Hair follicular keratinocyte (primary cell): Measurements from ENCODE around the gene CDC42EP2. TPM values are rescaled to one million over a fixed set of nuclear protein-coding genes. Genes with fewer than 3 reads are reported as not detected.

ENCODE experiments used
- total RNA-seq: library from RNA; depleted of rRNA; stranded (reverse); fragments of >200 nt; gene quantifications from 2 replicates; pipeline ENCODE4 v1.2.3, GENCODE V29; 2015

Gene CDC42EP2, protein sequence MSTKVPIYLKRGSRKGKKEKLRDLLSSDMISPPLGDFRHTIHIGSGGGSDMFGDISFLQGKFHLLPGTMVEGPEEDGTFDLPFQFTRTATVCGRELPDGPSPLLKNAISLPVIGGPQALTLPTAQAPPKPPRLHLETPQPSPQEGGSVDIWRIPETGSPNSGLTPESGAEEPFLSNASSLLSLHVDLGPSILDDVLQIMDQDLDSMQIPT
- 22.4 and 27.5 TPM in 2 replicates for total RNA-seq

DNA sequence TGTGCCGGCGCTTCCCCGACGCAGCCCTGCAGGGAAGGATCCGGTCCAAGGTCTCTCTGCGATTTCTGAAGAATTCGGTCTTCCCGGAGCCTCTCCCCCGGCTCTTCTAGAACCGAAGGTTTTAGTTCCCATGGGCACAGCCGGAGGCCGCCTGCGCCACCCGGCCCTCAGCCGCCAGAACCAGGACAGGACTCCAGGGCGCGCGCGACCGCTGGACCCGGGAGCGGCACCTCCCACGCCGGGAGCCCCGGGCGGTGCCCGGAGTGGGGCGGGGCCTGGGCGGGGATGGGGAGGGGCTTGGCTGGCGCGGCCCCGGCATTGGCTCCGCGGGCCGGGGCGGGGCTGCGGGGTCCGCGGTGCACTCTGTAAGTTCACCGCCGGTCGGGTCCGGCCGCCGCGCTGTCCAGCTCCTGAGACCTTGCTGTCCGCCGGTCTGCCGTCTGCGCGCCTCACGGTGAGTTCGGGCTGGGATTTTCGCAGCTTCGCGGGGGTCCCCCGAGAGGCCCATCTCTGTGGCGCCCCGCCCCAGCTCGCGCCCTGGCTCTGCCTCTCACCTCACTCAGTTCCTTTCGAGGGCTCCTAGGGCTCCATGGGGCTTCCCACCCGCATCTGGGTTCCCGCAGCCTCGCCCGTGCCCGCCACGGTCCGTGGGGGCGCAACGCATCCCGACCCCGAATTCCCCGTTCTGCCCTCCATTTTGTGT lies at the start of gene CDC42EP2:
CDC42EP2 (plus strand) TSS at position 366 of the 703 bp plus-strand sequence. CDS start 6,033 bp downstream, outside the sequence.

DNA sequence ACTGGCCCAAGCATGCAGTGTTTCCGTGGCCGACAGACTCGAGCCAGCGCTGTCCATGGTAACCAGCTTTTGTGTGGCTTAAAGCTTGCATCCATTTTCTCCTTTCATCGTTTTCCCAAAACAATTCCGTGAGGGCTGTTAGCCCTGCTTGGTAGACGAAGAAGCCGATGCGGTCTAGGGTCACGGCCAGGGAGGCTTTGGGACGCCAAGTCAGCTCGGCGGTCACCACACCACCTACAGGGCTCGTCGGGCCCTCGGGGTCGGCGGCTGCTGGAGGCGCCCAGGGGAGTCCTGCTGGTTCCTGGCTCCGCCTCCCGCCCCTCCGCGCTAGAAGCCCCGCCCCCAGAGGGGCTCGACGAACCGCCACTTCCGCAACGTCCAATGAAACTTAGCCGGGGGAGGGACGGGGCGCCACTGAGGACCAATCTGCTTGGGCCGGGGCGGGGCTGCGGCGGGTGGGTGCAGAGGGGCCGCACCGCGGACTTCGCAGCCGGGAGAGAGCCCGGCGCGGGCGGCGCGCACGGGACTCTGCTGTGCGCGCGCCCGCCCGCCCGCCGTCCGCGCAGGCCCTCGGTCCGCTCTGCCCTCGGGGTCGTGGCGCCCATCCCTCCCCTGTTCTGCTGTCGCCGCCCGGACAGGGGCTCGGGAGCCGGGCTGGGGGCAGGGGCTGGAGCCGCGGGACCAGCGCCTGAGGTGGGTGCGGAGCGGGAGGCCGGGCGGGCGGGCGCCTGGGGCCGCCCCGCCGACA lies 39.8 kb downstream of the CDC42EP2 start, which contains the start of gene TIGD3:
TIGD3 (plus strand) TSS at position 487 of the 748 bp plus-strand sequence. CDS start 1,058 bp downstream, outside the sequence.

Other genes with a start within 250 kb of the CDC42EP2 start
- gene CDCA5, start 230.8 kb upstream of the CDC42EP2 start, total RNA-seq: 7.2 and 25.9 TPM in 2 replicates
- 51.1 and 54.4 TPM in 2 replicates for gene ZFPL1, start 230.6 kb upstream of the CDC42EP2 start, total RNA-seq
- gene VPS51, start 218.7 kb upstream of the CDC42EP2 start, total RNA-seq: 185 and 355 TPM in 2 replicates
- 9.6 and 18.6 TPM in 2 replicates for gene TM7SF2, start 203.0 kb upstream of the CDC42EP2 start, total RNA-seq
- 19.8 and 31.6 TPM in 2 replicates for gene ZNHIT2, start 197.2 kb upstream of the CDC42EP2 start, total RNA-seq
- gene FAU, start 192.7 kb upstream of the CDC42EP2 start, total RNA-seq: 496 and 642 TPM in 2 replicates
- gene MRPL49, start 192.5 kb upstream of the CDC42EP2 start, total RNA-seq: 57.9 and 90.9 TPM in 2 replicates
- gene SYVN1, start 180.3 kb upstream of the CDC42EP2 start, total RNA-seq: 16.4 and 16.6 TPM in 2 replicates
- not detected in 2 replicates for gene SPDYC, start 144.6 kb upstream of the CDC42EP2 start, total RNA-seq
- gene CAPN1, start 132.9 kb upstream of the CDC42EP2 start, total RNA-seq: 363 and 398 TPM in 2 replicates
- 4.6 and 21.3 TPM in 2 replicates for gene POLA2, start 52.9 kb upstream of the CDC42EP2 start, total RNA-seq
- 23.7 and 26.5 TPM in 2 replicates for gene DPF2, start 19.0 kb downstream of the CDC42EP2 start, total RNA-seq
- gene TIGD3, start 39.9 kb downstream of the CDC42EP2 start, total RNA-seq: 0.08 TPM in 1 of 2 replicates, not detected in the other
- gene SLC25A45, start 67.8 kb downstream of the CDC42EP2 start, total RNA-seq: 0.23 and 1.4 TPM in 2 replicates
- gene FRMD8, start 71.8 kb downstream of the CDC42EP2 start, total RNA-seq: 55.0 and 62.9 TPM in 2 replicates
- gene NEAT1, start 107.9 kb downstream of the CDC42EP2 start, total RNA-seq: 4.3 and 7.9 TPM in 2 replicates
- gene MALAT1, start 184.2 kb downstream of the CDC42EP2 start, total RNA-seq: 636 and 1,552 TPM in 2 replicates
- 86.5 and 88.0 TPM in 2 replicates for gene SCYL1, start 210.2 kb downstream of the CDC42EP2 start, total RNA-seq
- gene LTBP3, start 243.5 kb downstream of the CDC42EP2 start, total RNA-seq: 24.9 and 43.0 TPM in 2 replicates